ENCODE data around the gene PPP6C.
"Not testable (repeated sequence)": the region's sequence is repeated elsewhere in the genome, so short reads cannot be mapped to it uniquely, and the experiment has no call there.

GRCh38 chr9:125114503-125114902 lies 75.1 kb downstream of the PPP6C start:
- TF ChIP-seq CTCF (IDR thresholded peaks at IDR 0.05; ENCODE audit: low read length); EZH2phosphoT487 (IDR thresholded peaks at IDR 0.05; ENCODE audit: low read length); EZH2 (optimal IDR thresholded peaks at IDR 0.05; ENCODE audit: low read depth, low read length): not testable (repeated sequence)

All from MM.1S (cell line).